ENCODE results near the gene SELE. TPM values are rescaled to one million over a fixed set of nuclear protein-coding genes. Genes with fewer than 3 reads are reported as not detected.
"Not testable (repeated sequence)": the region's sequence is repeated elsewhere in the genome, so short reads cannot be mapped to it uniquely, and the experiment has no call there.

Gene SELE
- total RNA-seq, 2 experiments from 2014 or later = not detected

DNA sequence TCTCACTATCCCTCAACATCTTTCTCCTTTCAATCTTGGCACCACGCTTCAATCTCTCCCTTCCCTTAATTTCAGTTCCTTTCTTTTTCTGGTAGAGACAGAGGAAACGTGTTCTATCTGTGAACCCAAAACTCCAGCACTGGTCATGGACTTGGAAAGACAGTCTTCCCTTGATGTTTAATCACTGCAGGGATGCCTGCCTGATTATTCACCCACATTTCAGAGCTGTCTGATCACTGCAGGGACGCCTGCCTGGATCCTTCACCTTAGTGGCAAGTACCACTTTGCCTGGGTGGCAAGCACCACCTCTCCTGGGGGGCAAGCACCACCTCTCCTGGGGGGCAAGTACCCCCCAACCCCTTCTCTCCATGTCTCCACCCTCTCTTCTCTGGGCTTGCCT, 50.2 kb downstream of the SELE start:
- Histone ChIP-seq H3K4me3 (ENCODE audit: low read depth, low read length, poor library complexity, severe bottlenecking) (no peak overlapping the region), H3K9me3 (ENCODE audit: low read length) (no peaks in the 10 kb centered on the region), H3K36me3 (ENCODE audit: insufficient read depth, low read length) (no peaks in the 10 kb centered on the region; the same call in 1 of the 2 replicates), H4K20me1 (ENCODE audit: insufficient read depth, low read length) (no peaks in the 10 kb centered on the region), H3K79me2 (ENCODE audit: insufficient read depth, low read depth, low read length) (no peaks in the 10 kb centered on the region), H3K4me2 (ENCODE audit: low read length) (no peak overlapping the region), H2AFZ (ENCODE audit: low read length) (peak overlapping the region; percentile 84; the same call in 1 of the 2 replicates), H3K4me1 (ENCODE audit: insufficient read depth, low read length, poor library complexity, severe bottlenecking) (peaks cover 47% of the 10 kb centered on the region), H3K27ac (ENCODE audit: low read depth, low read length, poor library complexity, severe bottlenecking) (no peak overlapping the region), H3K9me2 (ENCODE audit: insufficient read depth, low read length) (no peaks in the 10 kb centered on the region)
- CTCF ChIA-PET (ENCODE audit: unreplicated experiment) = no interaction called here
- no peak for TF ChIP-seq EZH2phosphoT487 (IDR thresholded peaks at IDR 0.05; ENCODE audit: borderline replicate concordance, low read depth, low read length)
- DNase-seq (ENCODE audit: low spot score) = no peak
- no TSS peak for BruUV-seq (replicated peaks)
- POLR2A ChIA-PET = no interaction called here
- intact Hi-C loops (cut with micrococcal nuclease; ENCODE audit: unreplicated experiment) = loop anchor here (5.0 kb wide), 1 partner anchor 114 kb away; a partner anchor contains a TSS

DNA sequence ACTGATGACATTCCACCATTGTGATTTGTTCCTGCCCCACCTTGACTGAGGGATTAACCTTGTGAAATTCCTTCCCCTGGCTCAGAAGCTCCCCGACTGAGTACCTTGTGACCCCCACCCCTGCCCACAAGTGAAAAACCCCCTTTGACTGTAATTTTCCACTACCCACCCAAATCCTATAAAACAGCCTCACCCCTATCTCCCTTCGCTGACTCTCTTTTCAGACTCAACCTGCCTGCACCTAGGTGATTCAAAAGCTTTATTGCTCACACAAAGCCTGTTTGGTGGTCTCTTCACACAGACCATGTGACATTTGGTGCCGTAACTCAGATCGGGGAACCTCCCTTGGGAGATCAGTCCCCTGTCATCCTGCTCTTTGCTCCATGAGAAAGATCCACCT, 50.7 kb downstream of the SELE start:
- POLR2A ChIA-PET = interaction anchor here (2.4 to 2.8 kb wide), 3 partner anchors 10 to 113 kb away, joined by 10 to 31 read pairs (median 15); partner anchors contain the start of gene METTL18
- Histone ChIP-seq H3K4me2 (ENCODE audit: low read length) (peak overlapping the region; percentile 26; the same call in 1 of the 2 replicates), H2AFZ (ENCODE audit: low read length) (peak overlapping the region; percentile 84; the same call in 1 of the 2 replicates), H3K4me1 (ENCODE audit: insufficient read depth, low read length, poor library complexity, severe bottlenecking) (peaks cover 48% of the 10 kb centered on the region)
- BruUV-seq (replicated peaks); H3K9me2 ChIP-seq (ENCODE audit: insufficient read depth, low read length); H3K79me2 ChIP-seq (ENCODE audit: insufficient read depth, low read depth, low read length); H4K20me1 ChIP-seq (ENCODE audit: insufficient read depth, low read length); H3K9me3 ChIP-seq (ENCODE audit: low read length); H3K4me3 ChIP-seq (ENCODE audit: low read depth, low read length, poor library complexity, severe bottlenecking); H3K27ac ChIP-seq (ENCODE audit: low read depth, low read length, poor library complexity, severe bottlenecking); DNase-seq (ENCODE audit: low spot score); CTCF ChIA-PET (ENCODE audit: unreplicated experiment); H3K36me3 ChIP-seq (ENCODE audit: insufficient read depth, low read length): not testable (repeated sequence)
- intact Hi-C loops (cut with micrococcal nuclease; ENCODE audit: unreplicated experiment) = loop anchor here (5.0 kb wide), 1 partner anchor 114 kb away; a partner anchor contains a TSS

DNA sequence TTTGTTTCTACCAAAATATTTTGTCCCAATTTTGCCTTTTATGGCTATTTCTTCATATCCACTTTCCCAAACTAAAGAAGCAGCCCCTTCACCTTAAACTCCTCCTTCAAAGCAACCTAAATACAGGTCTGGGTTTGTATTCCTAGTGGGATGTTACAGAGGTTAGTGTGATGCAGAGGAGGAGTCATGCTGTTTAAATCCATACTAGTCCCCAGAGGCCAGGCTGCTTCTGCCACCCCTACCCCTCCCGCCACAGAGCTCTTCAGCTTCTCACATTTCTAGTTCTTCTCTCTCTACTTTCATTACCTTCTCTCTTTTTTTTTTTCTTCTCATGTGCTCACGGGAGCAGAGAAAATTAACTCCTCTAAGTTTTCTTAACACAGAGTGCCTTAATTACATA, 51.8 kb downstream of the SELE start:
- ChIA-PET POLR2A (interaction anchor here (0.7 to 2.8 kb wide), 12 partner anchors 11 to 238 kb away, joined by 3 to 31 read pairs (median 8); partner anchors contain the start of gene METTL18), CTCF (ENCODE audit: unreplicated experiment) (interaction anchor here (0.5 to 1.3 kb wide), 2 partner anchors 20 to 1841 kb away, joined by 3 to 5 read pairs; no protein-coding TSS in a partner anchor)
- Histone ChIP-seq H3K36me3 (ENCODE audit: insufficient read depth, low read length) (no peaks in the 10 kb centered on the region; the same call in 1 of the 2 replicates), H3K4me2 (ENCODE audit: low read length) (peak overlapping the region; percentile 71), H3K27ac (ENCODE audit: low read depth, low read length, poor library complexity, severe bottlenecking) (peak overlapping the region; percentile 75), H2AFZ (ENCODE audit: low read length) (peak overlapping the region; percentile 90), H3K9me3 (ENCODE audit: low read length) (no peaks in the 10 kb centered on the region), H3K9me2 (ENCODE audit: insufficient read depth, low read length) (no peaks in the 10 kb centered on the region), H3K4me3 (ENCODE audit: low read depth, low read length, poor library complexity, severe bottlenecking) (peak overlapping the region; percentile 45), H3K4me1 (ENCODE audit: insufficient read depth, low read length, poor library complexity, severe bottlenecking) (peaks cover 54% of the 10 kb centered on the region), H3K79me2 (ENCODE audit: insufficient read depth, low read depth, low read length) (no peaks in the 10 kb centered on the region), H4K20me1 (ENCODE audit: insufficient read depth, low read length) (no peaks in the 10 kb centered on the region)
- peak; percentile 33 for DNase-seq (ENCODE audit: low spot score)
- TF ChIP-seq EZH2phosphoT487 (IDR thresholded peaks at IDR 0.05; ENCODE audit: borderline replicate concordance, low read depth, low read length) = no peak
- no peak for TF ChIP-seq CTCF (conservative IDR thresholded peaks at IDR 0.05; ENCODE audit: low read length)
- intact Hi-C loops (cut with micrococcal nuclease; ENCODE audit: unreplicated experiment) = loop anchor here (5.0 kb wide), 1 partner anchor 115 kb away; a partner anchor contains a TSS
- no TSS peak for BruUV-seq (replicated peaks)
